IMR-90 (cell line): ENCODE results near the gene MAP2K5.

ENCODE experiments used
- CTCF ChIP-seq: conservative IDR thresholded peaks from 2 replicates; pipeline ENCODE4 v1.5.1; 2012; ENCODE audit warnings: mild to moderate bottlenecking, low read depth, low read length, improper control_type of control experiment
- ELK1 ChIP-seq: fragments of 150-350 bp; IDR thresholded peaks from 2 replicates; pipeline ENCODE4 v1.6.1; 2016; ENCODE audit warnings: low read depth, mild to moderate bottlenecking, low read length, moderate library complexity, borderline replicate concordance
- MAFK ChIP-seq: IDR thresholded peaks from 2 replicates; pipeline ENCODE4 v1.6.1; 2012; ENCODE audit warnings: low read depth, low read length, improper control_type of control experiment
- POLR2A ChIP-seq: IDR thresholded peaks from 2 replicates; pipeline ENCODE4 v1.6.1; 2012; ENCODE audit warnings: mild to moderate bottlenecking, low read depth, low read length
- TF ChIP-seq, protein P1 (sequence below): fragments of 150-350 bp; IDR thresholded peaks from 2 replicates; pipeline ENCODE4 v1.6.1; 2017; ENCODE audit warnings: mild to moderate bottlenecking, antibody characterized with exemption, low read length, low read depth

GRCh38 chr15:67579967-67580366, 37.5 kb downstream of the MAP2K5 start:
- TF ChIP-seq MAFK (no peak), POLR2A (no peak), ELK1 (no peak), CTCF (no peak)
- TF ChIP-seq, protein P1, sequence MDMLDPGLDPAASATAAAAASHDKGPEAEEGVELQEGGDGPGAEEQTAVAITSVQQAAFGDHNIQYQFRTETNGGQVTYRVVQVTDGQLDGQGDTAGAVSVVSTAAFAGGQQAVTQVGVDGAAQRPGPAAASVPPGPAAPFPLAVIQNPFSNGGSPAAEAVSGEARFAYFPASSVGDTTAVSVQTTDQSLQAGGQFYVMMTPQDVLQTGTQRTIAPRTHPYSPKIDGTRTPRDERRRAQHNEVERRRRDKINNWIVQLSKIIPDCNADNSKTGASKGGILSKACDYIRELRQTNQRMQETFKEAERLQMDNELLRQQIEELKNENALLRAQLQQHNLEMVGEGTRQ: no peak
